RPMI7951 (cell line): ENCODE results near the gene SNX20. TPM values are rescaled to one million over a fixed set of nuclear protein-coding genes. Genes with fewer than 3 reads are reported as not detected.

Source experiments
- DNase-seq: peaks from one replicate; pipeline ENCODE4 v3.0.0-alpha.2; 2012; ENCODE audit warnings: low read depth
- total RNA-seq: library from RNA; depleted of rRNA; stranded (reverse); fragments of >200 nt; shearing (Covaris generic); gene quantifications from 2 replicates; pipeline ENCODE4 v1.2.3, GENCODE V29; 2014

SNX20 gene
- total RNA-seq, 1 experiment from 2014 or later = not detected

GRCh38 chr16:50680556-50680893 lies 587 bp downstream of the SNX20 start:
- no peak for DNase-seq

- DNase-seq = no peak
Measured at GRCh38 chr16:50679676-50680555, 1.2 kb downstream of the SNX20 start.

- no peak for DNase-seq
Measured at GRCh38 chr16:50679266-50679665, 1.8 kb downstream of the SNX20 start.

- no peak for DNase-seq
Measured at GRCh38 chr16:50678531-50678930, 2.6 kb downstream of the SNX20 start.

GRCh38 chr16:50677351-50677750 lies 3.8 kb downstream of the SNX20 start:
- no peak for DNase-seq

GRCh38 chr16:50676684-50677225 lies 4.4 kb downstream of the SNX20 start:
- no peak for DNase-seq

- DNase-seq = no peak
Measured at GRCh38 chr16:50675686-50676610, 5.2 kb downstream of the SNX20 start.

- peak; percentile 56 for DNase-seq
Measured at GRCh38 chr16:50674831-50675230, 6.3 kb downstream of the SNX20 start.

GRCh38 chr16:50673496-50674275 lies 7.4 kb downstream of the SNX20 start:
- no peak for DNase-seq

GRCh38 chr16:50671644-50672260 lies 9.4 kb downstream of the SNX20 start:
- DNase-seq = peak; percentile 45

GRCh38 chr16:50670476-50670875 lies 10.6 kb downstream of the SNX20 start:
- DNase-seq = no peak

GRCh38 chr16:50669741-50670140 lies 11.4 kb downstream of the SNX20 start:
- no peak for DNase-seq

- DNase-seq = no peak
Measured at GRCh38 chr16:50668368-50669008, 12.6 kb downstream of the SNX20 start.

GRCh38 chr16:50667497-50668367 lies 13.4 kb downstream of the SNX20 start:
- DNase-seq = no peak

- DNase-seq = no peak
Measured at GRCh38 chr16:50666658-50667496, 14.2 kb downstream of the SNX20 start.

- DNase-seq = peak; percentile 70
Measured at GRCh38 chr16:50665128-50665878, 15.8 kb downstream of the SNX20 start.

- no peak for DNase-seq
Measured at GRCh38 chr16:50664270-50664669, 16.8 kb downstream of the SNX20 start.
